Measurements from ENCODE around the gene MAPK11. TPM values are rescaled to one million over a fixed set of nuclear protein-coding genes. Genes with fewer than 3 reads are reported as not detected.
"Not testable (repeated sequence)": the region's sequence is repeated elsewhere in the genome, so short reads cannot be mapped to it uniquely, and the experiment has no call there.

MAPK11 gene
- polyA plus RNA-seq, 3 donors: 6.7 to 10.1 (median 8.9) TPM

DNA sequence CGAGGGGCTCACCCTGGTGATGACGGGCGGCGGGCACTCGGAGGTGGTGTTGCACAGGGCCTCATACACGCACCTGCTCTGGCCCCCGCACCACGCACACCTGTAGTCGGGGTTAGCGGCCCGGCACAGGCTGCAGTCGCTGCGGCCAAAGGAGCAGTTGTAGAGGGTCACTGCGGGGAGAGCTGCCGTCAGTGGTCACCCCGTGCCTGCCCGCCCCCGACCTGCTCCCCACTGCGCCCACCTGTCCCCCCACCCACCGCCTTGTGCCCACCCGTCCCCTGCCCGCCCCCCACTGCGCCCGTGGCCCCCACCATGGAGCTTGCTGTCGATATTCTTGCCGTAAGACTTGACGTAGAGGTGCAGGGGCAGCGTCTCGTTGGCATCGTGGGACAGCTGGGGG, 13.6 kb upstream of the MAPK11 start:
- DNase-seq (ENCODE audit: extremely low read depth in 1 of 11, low read depth in 9 of 11, low spot score in 4 of 11): no peak

DNA sequence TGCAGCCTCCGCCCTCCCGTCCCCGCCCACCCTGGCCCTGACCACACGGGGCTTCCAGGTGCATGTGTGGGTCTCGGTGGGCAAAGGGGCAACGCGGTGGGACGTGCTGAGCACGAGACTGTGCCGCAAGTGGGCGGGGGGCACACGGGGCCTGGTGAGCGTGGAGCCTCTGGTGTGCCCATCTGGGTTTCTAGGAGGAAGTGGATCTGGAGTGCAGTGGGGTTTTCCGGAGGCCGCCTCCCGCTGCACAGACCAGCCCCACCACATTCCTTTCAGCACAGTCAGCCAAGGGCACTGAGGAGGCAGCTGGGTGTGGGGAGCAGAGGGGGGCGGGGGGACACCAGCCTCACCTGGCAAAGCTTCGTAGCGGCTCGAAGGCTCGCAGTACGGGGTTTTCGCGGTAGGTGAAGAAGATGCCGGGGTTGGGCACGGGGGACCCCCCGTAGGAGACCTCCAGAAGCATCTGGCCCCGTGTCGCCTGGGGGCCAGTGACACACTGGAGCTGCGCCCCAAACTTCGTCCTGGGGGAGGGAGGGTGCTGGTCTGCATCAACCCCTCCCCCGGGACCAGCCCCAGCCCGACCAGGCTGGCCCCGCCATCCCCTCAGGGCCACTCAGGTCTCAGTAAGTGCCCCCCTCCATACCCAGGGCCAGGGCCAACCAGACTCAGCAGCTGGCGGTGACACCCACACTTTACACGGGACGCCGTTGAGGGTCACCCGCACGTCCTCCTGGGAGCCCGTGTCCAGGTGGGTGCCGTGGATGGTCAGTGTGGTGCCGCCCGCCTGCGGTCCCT, 12.4 kb upstream of the MAPK11 start:
- peak in 1 of 11 donors; percentile 47 for DNase-seq (ENCODE audit: extremely low read depth in 1 of 11, low read depth in 9 of 11, low spot score in 4 of 11)

GRCh38 chr22:50281957-50282356, 11.8 kb upstream of the MAPK11 start:
- DNase-seq (ENCODE audit: extremely low read depth in 1 of 11, low read depth in 9 of 11, low spot score in 4 of 11): no peak

DNA sequence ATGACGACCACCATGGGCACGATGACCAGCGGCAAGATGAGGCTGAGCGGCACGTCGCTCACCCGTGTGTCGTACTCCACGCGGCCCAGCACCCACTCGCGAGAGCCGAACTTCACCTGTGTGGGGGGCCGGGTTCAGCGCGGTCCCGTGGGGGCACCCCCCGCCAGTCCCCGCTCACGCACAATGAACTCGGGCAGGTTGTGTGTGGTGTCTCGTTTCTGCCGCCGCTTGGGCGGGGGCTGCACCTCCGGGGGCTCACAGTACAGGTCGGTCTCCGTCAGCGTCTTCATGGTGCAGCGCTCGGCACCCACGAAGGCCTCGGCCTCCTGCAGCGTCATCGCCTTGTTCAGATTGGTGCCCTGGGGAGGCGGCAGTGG, 11.2 kb upstream of the MAPK11 start:
- no peak for DNase-seq (ENCODE audit: extremely low read depth in 1 of 11, low read depth in 9 of 11, low spot score in 4 of 11)

DNA sequence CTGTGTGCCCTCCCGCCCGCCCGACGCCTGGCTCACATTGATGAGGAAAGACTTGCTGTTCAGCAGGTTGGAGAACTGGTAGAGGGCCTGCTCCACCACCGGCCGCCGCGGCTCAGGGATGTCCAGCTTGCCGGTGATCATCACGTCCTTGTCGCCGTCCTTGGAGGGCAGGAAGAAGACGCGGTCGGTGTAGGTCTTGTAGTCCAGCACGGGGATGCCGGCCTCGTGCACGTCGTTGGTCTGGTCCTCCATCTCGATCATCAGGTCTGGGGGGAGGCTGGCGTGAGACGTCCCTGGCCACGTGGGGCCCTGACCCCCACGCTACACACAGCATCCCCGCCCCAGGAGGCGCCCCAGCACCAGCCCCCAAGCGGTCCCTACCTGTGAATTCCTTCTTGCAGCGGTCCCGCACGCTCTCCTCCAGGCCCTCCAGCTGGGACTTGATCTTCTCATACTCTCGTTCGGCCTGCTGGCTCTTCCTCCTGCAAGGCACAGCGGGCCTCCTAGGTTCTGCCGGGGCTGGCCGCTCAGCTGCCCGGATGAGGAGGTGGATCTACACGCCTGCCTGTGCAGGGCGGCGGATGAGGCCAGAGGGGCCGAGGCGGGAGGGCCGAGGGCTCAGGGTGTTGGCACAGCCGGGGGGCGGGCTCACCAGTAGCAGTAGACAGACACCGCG, 10.7 kb upstream of the MAPK11 start:
- no peak for DNase-seq (ENCODE audit: extremely low read depth in 1 of 11, low read depth in 9 of 11, low spot score in 4 of 11)

DNA sequence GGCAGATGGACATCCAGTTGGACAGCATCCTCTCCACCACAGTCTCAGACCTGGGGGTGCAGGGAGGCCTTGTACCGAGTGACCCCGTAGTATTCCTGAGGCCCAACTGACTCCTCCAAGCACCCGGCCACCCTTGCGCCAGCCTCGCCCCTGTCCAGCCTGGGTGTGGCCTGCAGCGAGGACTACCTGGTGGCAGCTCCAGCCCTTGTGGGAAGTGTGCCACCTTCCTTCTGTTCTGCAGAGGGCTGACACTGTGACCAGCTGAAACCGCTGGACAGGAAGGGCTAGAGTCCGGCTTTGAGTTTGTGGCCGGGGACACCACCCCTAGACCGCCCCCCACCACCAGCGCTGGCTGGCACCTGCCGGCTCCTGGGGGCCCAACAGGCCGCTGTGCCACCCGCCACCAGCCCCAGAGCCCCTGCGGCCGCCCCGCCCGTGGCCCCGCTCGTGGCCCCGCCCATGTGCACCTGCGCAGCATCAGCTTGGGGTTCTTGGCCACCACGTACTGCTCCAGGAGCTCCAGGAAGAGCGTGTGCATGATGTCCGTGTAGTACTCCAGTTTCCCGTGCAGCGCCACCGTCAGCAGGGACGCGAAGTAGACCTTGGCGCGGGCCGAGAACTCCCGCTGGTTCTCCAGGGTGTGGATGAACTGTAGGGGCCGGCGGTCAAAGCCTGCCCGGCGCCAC, 10.0 kb upstream of the MAPK11 start:
- no peak for DNase-seq (ENCODE audit: extremely low read depth in 1 of 11, low read depth in 9 of 11, low spot score in 4 of 11)

DNA sequence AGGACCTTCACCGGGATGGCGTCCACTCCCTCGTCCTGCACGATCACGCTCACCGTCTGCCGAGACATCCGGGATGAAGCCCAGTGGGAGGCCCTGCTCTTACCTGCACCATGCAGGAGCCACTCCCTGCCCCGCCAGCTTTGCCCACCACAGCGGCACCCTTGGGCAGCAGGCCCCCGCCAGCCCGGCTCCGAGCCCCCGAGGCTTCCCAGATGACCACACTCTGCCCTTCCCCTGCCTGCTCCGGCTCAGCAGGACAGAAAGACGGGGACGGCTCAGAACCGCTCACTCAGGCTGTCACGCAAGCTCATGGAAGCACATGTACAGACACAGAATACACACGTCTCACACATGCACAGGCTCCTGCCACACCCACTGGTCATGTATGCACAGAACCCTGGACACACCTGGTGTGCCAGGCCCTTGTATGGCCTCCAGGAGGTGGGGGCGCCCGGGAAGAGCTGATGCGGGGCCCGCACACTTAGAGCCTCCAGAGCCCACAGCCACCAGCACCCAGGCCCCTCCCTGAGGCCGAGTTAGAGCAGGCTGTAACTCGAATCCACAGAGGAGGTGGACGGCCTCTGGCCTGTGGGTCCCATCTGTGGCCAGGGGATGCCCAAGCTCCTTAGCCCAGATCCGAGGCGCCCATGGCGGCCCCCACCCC, 8.9 kb upstream of the MAPK11 start:
- DNase-seq (ENCODE audit: extremely low read depth in 1 of 11, low read depth in 9 of 11, low spot score in 4 of 11): no peak

- no peak for DNase-seq (ENCODE audit: extremely low read depth in 1 of 11, low read depth in 9 of 11, low spot score in 4 of 11)
These were observed 8.3 kb upstream of the MAPK11 start for GRCh38 chr22:50278461-50278860.

DNA sequence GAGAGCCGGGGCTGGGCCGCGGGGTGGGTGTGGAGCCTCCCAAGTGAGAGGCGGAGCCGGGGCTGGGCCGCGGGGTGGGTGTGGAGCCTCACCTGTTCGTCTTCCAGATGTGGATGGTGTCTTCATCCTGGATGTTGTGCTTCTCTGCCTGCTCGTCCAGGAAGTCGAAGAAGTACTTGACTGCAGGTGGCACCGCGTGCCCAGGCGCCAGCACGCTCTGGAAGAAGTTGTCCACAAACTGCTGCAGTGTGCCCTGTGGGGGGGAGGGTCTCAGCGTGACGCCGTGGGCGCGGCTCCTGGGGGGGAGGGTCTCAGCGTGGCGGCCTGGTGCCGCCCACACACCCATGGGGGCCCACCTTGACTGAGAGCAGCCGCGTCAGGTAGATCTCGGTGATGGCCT, 7.6 kb upstream of the MAPK11 start:
- DNase-seq (ENCODE audit: extremely low read depth in 1 of 11, low read depth in 9 of 11, low spot score in 4 of 11): no peak

GRCh38 chr22:50276143-50276542, 6.0 kb upstream of the MAPK11 start:
- no peak for DNase-seq (ENCODE audit: extremely low read depth in 1 of 11, low read depth in 9 of 11, low spot score in 4 of 11)

GRCh38 chr22:50275181-50276055, 5.2 kb upstream of the MAPK11 start:
- DNase-seq (ENCODE audit: extremely low read depth in 1 of 11, low read depth in 9 of 11, low spot score in 4 of 11): no peak

GRCh38 chr22:50274771-50275170, 4.6 kb upstream of the MAPK11 start:
- no peak for DNase-seq (ENCODE audit: extremely low read depth in 1 of 11, low read depth in 9 of 11, low spot score in 4 of 11)

- DNase-seq (ENCODE audit: extremely low read depth in 1 of 11, low read depth in 9 of 11, low spot score in 4 of 11): no peak
These were observed 4.1 kb upstream of the MAPK11 start for GRCh38 chr22:50274311-50274710.

GRCh38 chr22:50273781-50274180, 3.6 kb upstream of the MAPK11 start:
- not testable (repeated sequence) for DNase-seq (ENCODE audit: extremely low read depth in 1 of 11, low read depth in 9 of 11, low spot score in 4 of 11)

- DNase-seq (ENCODE audit: extremely low read depth in 1 of 11, low read depth in 9 of 11, low spot score in 4 of 11): not testable (repeated sequence)
These were observed 3.2 kb upstream of the MAPK11 start for GRCh38 chr22:50273352-50273751.

DNA sequence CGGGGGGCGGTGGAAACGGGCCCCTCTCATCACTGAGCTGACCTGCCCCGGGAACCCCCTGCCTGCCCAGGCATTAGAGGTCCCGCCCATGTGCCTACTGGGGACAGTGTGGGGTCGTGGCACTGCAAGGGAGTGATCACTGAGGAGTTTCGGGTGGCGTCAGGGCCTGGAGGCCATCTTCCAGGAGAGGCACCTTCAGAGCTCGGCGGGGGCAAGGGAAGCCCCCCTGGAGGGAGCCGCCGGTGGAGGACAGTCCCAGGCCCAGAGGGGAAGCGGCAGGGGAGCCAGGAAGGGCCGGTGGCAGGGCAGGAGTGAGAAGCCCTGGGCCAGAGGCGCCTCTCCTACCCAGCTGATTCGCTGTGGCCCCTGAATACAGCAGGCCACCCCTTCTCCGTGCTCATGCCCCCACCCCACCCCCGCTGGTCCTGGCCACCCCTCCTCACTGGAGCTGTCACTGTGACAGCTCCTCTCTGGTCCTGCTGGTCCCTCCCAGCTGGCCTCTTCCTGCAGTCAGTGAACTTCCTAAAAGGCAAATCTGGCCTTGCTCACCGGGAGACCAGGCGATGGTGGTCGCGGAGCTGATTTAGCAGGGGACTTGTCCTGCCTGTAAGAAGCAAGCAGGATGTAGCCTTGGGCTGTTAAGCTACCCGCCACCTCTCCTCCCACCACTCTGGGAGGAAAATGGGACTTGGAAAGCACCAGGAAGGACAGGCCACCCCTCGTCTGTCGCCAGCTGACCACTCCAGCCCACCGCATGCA, 2.0 kb upstream of the MAPK11 start:
- DNase-seq (ENCODE audit: extremely low read depth in 1 of 11, low read depth in 9 of 11, low spot score in 4 of 11): no peak

DNA sequence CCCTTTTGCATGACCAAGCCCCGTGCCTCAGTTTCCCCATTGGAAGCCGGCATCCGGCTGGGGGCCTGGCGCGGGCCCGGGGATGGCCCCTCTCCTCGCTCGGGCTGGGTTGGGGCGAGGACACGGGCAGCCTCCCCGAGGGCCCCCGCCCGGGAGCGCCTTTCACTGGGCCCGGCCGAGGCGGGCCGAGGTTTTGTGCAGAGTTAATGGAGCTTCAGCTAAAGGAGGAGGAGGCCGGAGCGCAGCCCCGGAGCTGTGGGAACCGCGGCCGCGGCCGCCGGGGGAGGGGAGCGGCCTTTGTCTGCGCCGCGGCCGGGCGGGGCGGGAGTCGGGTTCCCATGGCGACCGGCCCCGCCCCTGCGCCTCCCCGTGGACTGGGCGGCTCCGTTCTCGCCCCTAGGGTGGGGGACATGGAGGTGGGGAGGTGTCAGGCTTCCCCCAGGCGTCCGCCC, 1.4 kb upstream of the MAPK11 start:
- no peak for DNase-seq (ENCODE audit: extremely low read depth in 1 of 11, low read depth in 9 of 11, low spot score in 4 of 11)

Data from renal cortex interstitium (tissue), 11 donors.